HG03045 (cell line): ENCODE results near the gene CTIF.
A peak's percentile ranks its signal among the peaks of the same experiment; 100 is the strongest.

ENCODE experiments used
- ATAC-seq: cut with Tn5 transposase; IDR thresholded peaks from one replicate; pipeline ENCODE4 v1.9.1; 2021; ENCODE audit warnings: mild to moderate bottlenecking, moderate library complexity; ENCODE audit not compliant: unreplicated experiment

The CTIF gene

GRCh38 chr18:48662011-48662661 lies 123.3 kb downstream of the CTIF start:
- no peak for ATAC-seq

DNA sequence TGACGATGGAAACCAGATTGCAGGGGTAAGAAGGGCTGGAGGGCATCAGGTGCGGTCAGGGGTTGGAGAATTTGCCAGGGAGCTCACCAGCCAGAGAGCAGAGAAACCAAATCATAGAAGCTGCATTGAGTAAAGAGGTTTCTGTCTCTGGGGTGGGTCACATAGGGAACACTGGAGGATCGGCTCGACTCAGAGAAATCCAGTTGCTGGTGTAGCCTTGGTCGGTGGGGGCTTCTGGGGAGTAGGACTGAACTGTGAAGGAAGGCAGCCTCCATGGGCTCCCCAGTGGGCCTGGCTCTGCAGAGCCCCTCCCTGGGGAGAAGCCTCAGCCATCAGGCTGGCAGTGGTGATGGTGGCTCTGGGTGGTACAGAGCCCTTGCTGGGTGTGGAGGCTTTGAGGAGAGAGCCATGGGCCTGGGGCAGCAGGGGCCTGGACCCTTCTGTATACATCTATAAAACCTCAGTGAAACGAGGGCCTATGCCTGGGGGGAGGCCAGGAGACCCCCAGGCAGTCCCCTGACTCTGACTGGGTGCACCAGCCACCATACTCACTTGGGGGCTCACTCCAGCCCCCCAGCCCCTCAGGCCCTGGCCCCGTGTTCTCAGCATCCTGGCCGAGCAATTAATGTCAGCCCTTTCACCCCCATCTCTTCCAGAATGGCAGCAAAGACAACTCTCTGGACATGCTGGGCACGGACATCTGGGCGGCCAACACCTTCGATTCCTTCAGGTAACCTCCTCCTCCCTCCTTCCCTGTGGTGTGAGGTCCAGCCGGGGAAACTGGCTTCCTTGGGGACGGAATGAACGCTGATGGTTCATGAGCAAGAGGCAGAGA lies 124.5 kb downstream of the CTIF start:
- no peak for ATAC-seq

DNA sequence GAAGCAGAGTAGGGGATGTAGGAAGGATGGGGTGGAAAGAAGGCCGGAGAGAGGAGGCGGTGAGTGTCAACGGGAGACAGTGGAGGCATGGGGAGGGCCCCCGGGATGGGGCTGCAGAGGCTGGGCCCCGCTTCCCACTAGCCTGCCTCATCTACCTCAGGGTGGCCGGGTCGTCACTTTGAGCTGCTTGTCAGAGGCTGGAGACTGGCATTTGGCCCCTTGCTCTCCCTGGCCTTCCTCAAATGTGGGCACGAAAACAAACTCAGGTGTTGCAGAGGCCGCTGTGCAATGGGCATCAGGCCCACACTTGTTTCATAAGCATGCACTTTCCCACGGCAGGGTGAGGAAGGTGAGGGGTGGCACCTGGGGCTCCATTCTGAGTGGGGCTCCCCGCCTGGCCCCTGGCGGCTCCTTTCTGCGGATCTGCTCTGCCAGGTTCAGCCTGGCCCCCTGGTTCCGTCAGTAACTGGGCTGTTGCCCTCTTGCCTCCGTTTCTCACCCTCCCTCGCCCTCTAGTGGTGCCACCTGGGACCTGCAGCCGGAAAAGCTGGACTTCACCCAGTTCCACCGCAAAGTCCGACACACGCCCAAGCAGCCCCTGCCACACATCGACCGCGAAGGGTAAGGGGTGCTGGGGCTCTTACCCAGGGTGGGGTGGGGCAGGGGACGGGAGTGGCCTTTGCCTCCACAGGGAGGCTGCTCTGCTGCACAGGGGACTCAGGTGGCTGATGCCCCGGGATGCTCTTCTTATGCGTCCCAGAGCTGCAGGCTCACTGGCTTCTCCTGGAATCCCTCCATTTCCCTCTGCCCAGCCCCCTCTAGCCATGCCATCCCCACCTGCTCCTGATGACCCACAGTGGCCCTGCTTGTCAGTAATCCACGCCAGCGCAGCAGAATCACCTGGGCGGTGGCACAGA lies 125.4 kb downstream of the CTIF start:
- ATAC-seq: no peak

GRCh38 chr18:48665654-48666053 lies 126.8 kb downstream of the CTIF start:
- no peak for ATAC-seq

- no peak for ATAC-seq
Observed at GRCh38 chr18:48666613-48667012, 127.8 kb downstream of the CTIF start.

GRCh38 chr18:48667276-48668254 lies 128.7 kb downstream of the CTIF start:
- no peak for ATAC-seq

DNA sequence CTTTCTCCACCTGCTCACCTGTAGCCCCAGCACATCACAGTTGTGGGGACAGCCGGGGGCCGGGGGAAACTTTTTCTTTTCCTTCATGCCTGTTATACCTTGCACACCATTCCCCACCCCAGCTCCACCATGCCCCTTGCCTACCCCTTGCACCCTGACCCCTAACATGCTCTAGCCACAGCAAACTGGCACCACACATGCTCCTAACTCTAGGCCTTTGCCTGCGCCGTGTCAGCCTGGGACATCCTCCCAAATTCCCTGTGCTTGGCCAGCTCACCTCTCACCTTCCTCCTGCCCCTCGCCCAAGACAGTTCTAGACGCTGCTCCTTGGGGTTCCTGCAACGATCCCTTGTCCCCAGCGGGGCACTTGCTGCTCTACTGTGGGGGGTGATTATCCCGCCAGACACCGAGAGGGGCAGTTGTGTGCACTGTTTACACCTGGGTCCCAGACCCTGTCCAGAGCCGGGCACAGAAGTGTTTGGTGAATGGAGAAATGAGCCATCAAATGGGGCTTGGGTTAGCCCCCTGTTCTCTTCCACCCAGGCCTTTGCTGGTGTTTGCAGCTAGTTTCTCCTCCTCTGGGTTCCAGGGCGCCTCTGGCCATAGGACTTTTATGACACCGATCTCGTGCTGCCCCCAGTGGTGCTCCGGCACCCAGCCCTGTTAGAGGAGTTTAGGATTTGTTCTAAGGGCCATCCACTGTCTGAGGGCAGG lies 129.8 kb downstream of the CTIF start:
- ATAC-seq: no peak

- ATAC-seq: no peak
Observed at GRCh38 chr18:48669180-48669675, 130.4 kb downstream of the CTIF start.

GRCh38 chr18:48669991-48670750 lies 131.3 kb downstream of the CTIF start:
- no peak for ATAC-seq

DNA sequence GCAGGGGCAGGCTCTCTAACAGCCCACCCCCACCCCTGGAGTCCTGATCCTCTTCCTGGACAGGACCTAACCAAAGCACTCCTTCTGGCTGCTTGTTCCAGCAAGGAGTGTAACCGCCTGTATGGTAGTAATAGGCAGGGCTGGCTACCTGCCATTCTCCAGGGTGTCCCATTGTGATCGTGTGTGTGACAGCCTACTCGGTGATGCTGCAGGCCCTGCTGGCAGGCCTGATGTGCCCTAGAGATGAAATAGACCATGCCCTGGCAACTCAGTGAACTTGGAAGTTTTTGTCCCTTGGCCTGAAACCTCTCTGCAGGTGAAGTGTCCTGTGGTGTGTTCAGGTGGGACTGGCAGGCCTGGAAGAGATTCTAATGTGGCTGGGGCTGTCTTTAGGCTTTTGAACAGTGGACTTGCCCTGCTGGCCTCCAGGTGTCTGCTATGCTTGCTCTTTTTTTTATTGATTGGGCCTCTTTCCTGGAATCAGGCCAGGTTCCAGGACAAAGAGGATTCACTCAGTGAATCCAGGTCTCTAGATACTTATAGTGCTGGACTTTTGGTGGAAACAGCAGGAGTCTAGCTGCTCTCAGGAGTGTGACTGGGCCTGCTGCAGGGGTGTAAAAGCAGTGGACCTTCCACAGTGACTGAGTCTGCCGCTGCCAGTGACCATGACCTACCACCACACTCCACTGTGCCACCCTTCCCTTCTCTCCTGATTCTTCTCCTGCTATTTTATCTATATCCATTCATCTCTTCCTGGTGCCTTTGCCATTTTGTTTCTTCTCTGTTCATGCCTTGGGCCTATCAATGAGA lies 132.1 kb downstream of the CTIF start:
- no peak for ATAC-seq

DNA sequence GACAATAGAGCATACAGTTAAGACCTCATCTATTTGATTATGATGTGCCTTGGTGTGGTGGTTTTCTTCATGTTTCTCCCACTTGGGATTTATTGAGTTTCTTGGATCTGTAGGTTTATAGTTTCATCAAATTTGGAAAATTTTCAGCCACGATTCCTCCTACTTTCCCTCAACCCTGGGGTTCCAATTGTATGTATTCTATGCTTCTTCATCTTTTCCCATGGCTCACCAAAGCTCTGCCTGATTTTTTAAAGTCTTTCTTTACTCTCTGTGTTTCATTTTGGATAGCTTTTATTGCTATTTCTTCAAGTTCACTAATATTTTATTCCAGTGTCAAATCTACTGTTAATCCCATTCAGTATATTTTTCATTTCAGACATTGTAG lies 132.7 kb downstream of the CTIF start:
- no peak for ATAC-seq

GRCh38 chr18:48672671-48673340 lies 134.0 kb downstream of the CTIF start:
- no peak for ATAC-seq

DNA sequence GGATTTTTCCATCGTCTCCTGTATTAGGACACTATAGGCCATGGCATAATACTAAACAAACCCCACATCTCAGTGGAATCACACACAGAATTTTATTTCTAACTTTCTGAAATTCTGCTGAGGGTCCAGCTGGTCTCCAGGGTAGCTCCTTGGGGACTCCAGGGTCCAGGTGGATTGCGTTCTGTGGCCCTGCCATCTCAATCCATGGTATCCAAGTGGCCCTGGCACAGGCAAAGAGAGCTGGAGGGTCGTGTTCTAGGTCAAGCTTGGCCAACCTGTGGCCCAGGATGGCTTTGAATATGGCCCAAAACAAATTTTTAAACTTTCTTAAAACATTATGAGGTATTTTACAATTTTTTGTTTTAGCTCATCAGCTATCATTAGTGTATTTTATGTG lies 134.6 kb downstream of the CTIF start:
- no peak for ATAC-seq

GRCh38 chr18:48673853-48674721 lies 135.3 kb downstream of the CTIF start:
- no peak for ATAC-seq

DNA sequence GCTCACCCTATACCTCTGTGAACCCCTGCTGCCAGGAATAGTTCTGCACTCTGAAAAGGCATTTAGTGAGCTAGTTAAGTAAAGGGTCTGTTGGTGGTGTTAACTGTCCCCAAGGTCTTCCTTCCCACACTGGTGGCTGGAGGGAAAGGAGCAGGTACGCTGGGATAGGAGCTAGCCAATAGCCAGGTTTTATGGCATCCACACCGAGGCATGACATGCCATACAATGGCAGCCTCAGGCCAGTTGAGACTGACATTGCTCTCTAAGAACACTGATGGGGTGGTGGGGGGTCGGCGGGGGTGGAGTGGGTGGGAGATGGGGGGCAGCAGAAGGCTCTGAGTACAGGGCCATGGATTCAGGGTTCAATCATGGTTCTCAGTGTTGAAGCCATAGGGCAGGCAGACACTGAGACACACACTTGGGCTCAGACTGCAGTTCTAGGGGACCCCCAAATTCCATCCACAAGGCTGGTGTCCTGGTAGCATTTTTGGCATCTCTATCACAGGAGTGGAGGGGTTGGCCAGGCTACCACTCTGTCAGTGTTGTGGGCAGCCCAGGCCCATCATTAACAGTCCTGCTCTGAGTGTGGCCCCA lies 136.0 kb downstream of the CTIF start:
- peak; percentile 6 for ATAC-seq

DNA sequence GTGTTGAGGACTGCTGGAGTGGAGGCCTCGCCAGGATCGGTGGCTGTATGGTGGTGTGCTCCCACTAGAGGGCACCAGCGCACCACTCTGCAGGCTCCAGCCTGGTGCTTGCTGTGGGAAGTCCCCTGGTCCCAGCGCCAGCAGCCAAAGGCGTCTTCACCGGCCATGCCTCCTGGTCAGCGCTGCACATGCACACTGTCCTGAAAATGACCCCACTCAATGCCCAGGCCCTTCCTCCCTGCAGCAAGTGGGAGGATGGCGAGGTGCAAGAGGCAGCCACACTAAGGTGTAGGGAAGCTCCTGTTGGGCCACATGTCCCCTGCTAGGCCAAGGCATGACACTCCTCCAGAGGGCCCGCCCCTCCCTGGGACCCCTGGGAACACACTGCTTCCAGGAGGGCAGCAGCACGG lies 136.5 kb downstream of the CTIF start:
- peak; percentile 83 for ATAC-seq
